Endothelial cell of umbilical vein (primary cell): ENCODE data around the gene CNTN5. TPM values are rescaled to one million over a fixed set of nuclear protein-coding genes. Genes with fewer than 3 reads are reported as not detected.

Experiments used
- BruUV-seq: library from RNA; stranded (reverse); fragments of 400-500 nt; replicated peaks from 2 replicates; lab custom pipeline; 2021; lab: Mats Ljungman, UMichigan
- CTCF ChIA-PET: fragments of 300-600, 350-600 bp; sonication (Branson Sonifier 250); formaldehyde crosslinking; loops from one replicate; lab custom pipeline; 2021; ENCODE audit warnings: antibody characterized with exemption, inconsistent platforms; lab: Charles Lee
- POLR2A ChIA-PET: fragments of 300-600, 350-600 bp; sonication (Branson Sonifier 250); formaldehyde crosslinking; loops from one replicate; lab custom pipeline; 2021; ENCODE audit warnings: antibody characterized with exemption, inconsistent platforms; lab: Charles Lee
- DNase-seq: peaks from one replicate; pipeline ENCODE4 v3.0.0-alpha.2; 2011; ENCODE audit warnings: low read depth, low spot score
- FAIRE-seq: peaks from 2 replicates; lab custom pipeline; 2011; peaks lifted over from hg19 to GRCh38; lab: Jason Lieb, UNC
- H2AFZ ChIP-seq: 2 replicates; pipeline ENCODE4 v1.6.0; 2012; ENCODE audit warnings: low read depth, low read length, control low read depth, inconsistent platforms
- H3K27ac ChIP-seq: 2 replicates; pipeline ENCODE4 v1.5.1; 2011; ENCODE audit warnings: low read depth, mild to moderate bottlenecking, control low read depth, low read length, moderate library complexity; ENCODE audit not compliant: insufficient read depth
- H3K27me3 ChIP-seq, 2 experiments: 2 replicates each; pipeline versions ENCODE4 v1.6.0 to v1.6.1; 2011; ENCODE audit warnings: low read length in 2 of 2, mixed read lengths in 1 of 2; ENCODE audit not compliant: control insufficient read depth in 2 of 2, insufficient read depth in 2 of 2
- H3K36me3 ChIP-seq, 2 experiments: 2 replicates in 1 of 2; 3 replicates in 1 of 2; pipeline ENCODE4 v1.5.1; 2011; ENCODE audit warnings: low read length in 2 of 2, mild to moderate bottlenecking in 1 of 2, moderate library complexity in 1 of 2; ENCODE audit not compliant: control insufficient read depth in 2 of 2, insufficient read depth in 2 of 2; ENCODE audit errors: extremely low read depth in 1 of 2
- H3K4me1 ChIP-seq: 3 replicates; pipeline ENCODE4 v1.5.1; 2011; ENCODE audit warnings: mild to moderate bottlenecking, low read length; ENCODE audit not compliant: control insufficient read depth, insufficient read depth; ENCODE audit errors: extremely low read depth
- H3K4me2 ChIP-seq: 2 replicates; pipeline ENCODE4 v1.6.1; 2011; ENCODE audit warnings: low read length, control low read depth, mixed read lengths; ENCODE audit not compliant: insufficient read depth
- H3K4me3 ChIP-seq, 3 experiments: fragments of 200-600 bp in 1 of 3; sonication (generic), shearing (Covaris generic) in 1 of 3; replicated peaks in 1 of 3; 2 replicates each; pipeline ENCODE4 v1.5.1; 2011 to 2016; ENCODE audit warnings: control low read depth in 3 of 3, low read length in 3 of 3, mild to moderate bottlenecking in 2 of 3, inconsistent platforms in 1 of 3, low read depth in 1 of 3, moderate library complexity in 1 of 3; ENCODE audit not compliant: insufficient read depth in 1 of 3
- H3K79me2 ChIP-seq: 2 replicates; pipeline ENCODE4 v1.6.0; 2012; ENCODE audit warnings: low read length, inconsistent platforms; ENCODE audit not compliant: control insufficient read depth, insufficient read depth
- H3K9ac ChIP-seq: replicated peaks from 2 replicates; pipeline ENCODE3; 2011; ENCODE audit warnings: low read length, control low read depth; ENCODE audit not compliant: insufficient read depth; ENCODE audit errors: extremely low read depth
- H3K9me1 ChIP-seq: replicated peaks from 3 replicates; pipeline ENCODE4 v1.6.0; 2011; ENCODE audit warnings: mild to moderate bottlenecking, low read length; ENCODE audit not compliant: control insufficient read depth, insufficient read depth; ENCODE audit errors: extremely low read depth
- H3K9me3 ChIP-seq: replicated peaks from 2 replicates; pipeline ENCODE4 v1.5.1; 2012; ENCODE audit warnings: low read length, inconsistent platforms; ENCODE audit not compliant: control insufficient read depth, insufficient read depth
- H4K20me1 ChIP-seq: replicated peaks from 2 replicates; pipeline ENCODE3; 2011; ENCODE audit warnings: mild to moderate bottlenecking, low read length; ENCODE audit not compliant: control insufficient read depth, insufficient read depth; ENCODE audit errors: extremely low read depth
- EZH2 ChIP-seq: IDR thresholded peaks from 2 replicates; pipeline ENCODE4 v1.6.1; 2012; ENCODE audit warnings: borderline replicate concordance, low read depth, mild to moderate bottlenecking, moderate library complexity, low read length, inconsistent platforms; ENCODE audit not compliant: severe bottlenecking
- FOS ChIP-seq: IDR thresholded peaks from 2 replicates; pipeline ENCODE4 v1.6.1; 2011; ENCODE audit warnings: mild to moderate bottlenecking, low read length, moderate library complexity, borderline replicate concordance; ENCODE audit not compliant: insufficient read depth
- JUN ChIP-seq: IDR thresholded peaks from 2 replicates; pipeline ENCODE4 v1.6.1; 2011; ENCODE audit warnings: borderline replicate concordance, low read depth; ENCODE audit not compliant: insufficient read length, insufficient read depth
- MAX ChIP-seq: IDR thresholded peaks from 2 replicates; pipeline ENCODE4 v1.6.1; 2011; ENCODE audit not compliant: insufficient read depth, insufficient read length
- MYC ChIP-seq: IDR thresholded peaks from one replicate; pipeline ENCODE4 v1.6.1; 2011; ENCODE audit warnings: mild to moderate bottlenecking, low read depth, low read length
- POLR2A ChIP-seq: IDR thresholded peaks from 2 replicates; pipeline ENCODE4 v1.6.1; 2012; ENCODE audit warnings: low read depth, mild to moderate bottlenecking, control low read depth, low read length
- POLR2AphosphoS5 ChIP-seq: IDR thresholded peaks from 2 replicates; pipeline ENCODE4 v1.6.1; 2012; ENCODE audit warnings: low read depth, mild to moderate bottlenecking, control low read depth, low read length, moderate library complexity; ENCODE audit not compliant: insufficient read depth
- dilution Hi-C: fragments of 300-500 bp; cut with MboI; formaldehyde crosslinking; loops from one replicate; pipeline ENCODE4 v1.15.0; 2019; ENCODE audit warnings: low sequenced_read_pairs; ENCODE audit not compliant: extremely low pct_ligation_motif_present
- intact Hi-C: fragments of 100-400 bp; cut with micrococcal nuclease; formaldehyde crosslinking; loops from one replicate; pipeline ENCODE4 v1.10.0; 2022
- polyA plus RNA-seq, 4 experiments: library from polyadenylated mRNA; depleted of rRNA in 3 of 4; stranded (reverse) in 3 of 4; unstranded in 1 of 4; fragments of >200 nt; gene quantifications; 2 replicates each; pipeline versions ENCODE4 v1.2.1 to v1.2.3, GENCODE V29; 2011 to 2012; ENCODE audit warnings: missing spikeins in 1 of 4
- total RNA-seq: library from RNA; stranded (reverse); gene quantifications from 2 replicates; pipeline ENCODE4 v1.2.3, GENCODE V29; 2021

Gene CNTN5
- total and polyA plus RNA-seq, 2 donors (not counting 3 experiments of a cell fraction or from before 2014, with no cell fraction given): not detected

- no peaks in the 10 kb centered on the region for H3K79me2 ChIP-seq
- BruUV-seq: no TSS peak
- no peaks in the 10 kb centered on the region for H3K4me1 ChIP-seq
- no peaks in the 10 kb centered on the region for H3K9me3 ChIP-seq
- no peak overlapping the region for H2AFZ ChIP-seq
- intact Hi-C loops (no loop called here), dilution Hi-C loops (no loop called here)
- DNase-seq (no peak), FAIRE-seq (no peak)
- H3K36me3 ChIP-seq: no peaks in the 10 kb centered on the region
- no peak overlapping the region for H3K4me2 ChIP-seq
- CTCF ChIA-PET: no interaction called here
- no peak overlapping the region for H3K9ac ChIP-seq
- no peak overlapping the region for H3K27ac ChIP-seq
- no peaks in the 10 kb centered on the region for H3K27me3 ChIP-seq
- POLR2A ChIA-PET: no interaction called here
- H3K4me3 ChIP-seq: no peak overlapping the region
- H3K9me1 ChIP-seq: no peaks in the 10 kb centered on the region
- H4K20me1 ChIP-seq: no peaks in the 10 kb centered on the region
- TF ChIP-seq MYC: no peak
- no peak for TF ChIP-seq POLR2A
- TF ChIP-seq FOS: no peak
Observed at GRCh38 chr11:100383357-100383865, 1362.7 kb downstream of the CNTN5 start.

GRCh38 chr11:100396266-100396665, 1375.5 kb downstream of the CNTN5 start:
- intact Hi-C loops: no loop called here
- H3K4me2 ChIP-seq: no peak overlapping the region
- no peak for FAIRE-seq
- no peaks in the 10 kb centered on the region for H3K9me3 ChIP-seq
- ChIA-PET POLR2A (no interaction called here), CTCF (no interaction called here)
- no peaks in the 10 kb centered on the region for H3K79me2 ChIP-seq
- no peaks in the 10 kb centered on the region for H3K9me1 ChIP-seq
- no peaks in the 10 kb centered on the region for H4K20me1 ChIP-seq
- BruUV-seq: no TSS peak
- dilution Hi-C loops: no loop called here
- no peak overlapping the region for H3K4me3 ChIP-seq
- no peak for DNase-seq
- TF ChIP-seq EZH2 (no peak), MAX (no peak), POLR2AphosphoS5 (no peak), JUN (no peak), MYC (no peak), FOS (no peak)
- H3K4me1 ChIP-seq: no peaks in the 10 kb centered on the region
- H3K36me3 ChIP-seq: no peaks in the 10 kb centered on the region
- H3K9ac ChIP-seq: no peak overlapping the region
- H3K27ac ChIP-seq: no peak overlapping the region
- H3K27me3 ChIP-seq: no peaks in the 10 kb centered on the region
- no peak overlapping the region for H2AFZ ChIP-seq
